ENCODE data around the gene PRKCB.

The PRKCB gene

DNA sequence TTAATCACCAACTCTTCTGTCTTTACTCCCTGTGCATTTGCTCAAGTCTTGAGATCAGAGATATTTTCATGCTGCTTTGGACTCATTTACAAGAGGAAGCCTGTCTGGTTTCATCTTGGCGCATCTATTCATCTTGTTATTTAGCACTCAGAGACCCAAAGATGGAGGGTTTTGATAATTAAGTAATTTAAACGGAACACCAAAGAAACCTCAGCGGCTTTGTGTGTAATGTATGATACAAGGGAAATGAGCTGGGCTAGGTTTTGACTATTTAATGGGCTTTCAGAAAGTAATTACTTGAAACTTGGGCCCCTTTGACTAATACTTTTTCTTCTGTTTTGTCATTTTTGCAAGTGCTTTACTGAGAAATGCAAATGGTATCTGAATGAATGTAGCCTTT lies 354.2 kb downstream of the PRKCB start:
- H3K4me3 ChIP-seq (ENCODE audit: insufficient read depth, low read length, poor library complexity, severe bottlenecking) = no peak overlapping the region
- no peaks in the 10 kb centered on the region for H3K79me2 ChIP-seq (ENCODE audit: insufficient read depth, low read length)
- no peaks in the 10 kb centered on the region for H3F3A ChIP-seq (ENCODE audit: insufficient read depth)
- no peaks in the 10 kb centered on the region for H3K27me3 ChIP-seq (ENCODE audit: low read length)
- H3K27ac ChIP-seq (ENCODE audit: low read depth, low read length) = no peak overlapping the region
- no peak overlapping the region for H2AFZ ChIP-seq (ENCODE audit: low read depth, low read length, severe bottlenecking)
- H3K4me2 ChIP-seq (ENCODE audit: low read depth, low read length, poor library complexity, severe bottlenecking) = no peak overlapping the region
- no peaks in the 10 kb centered on the region for H3K36me3 ChIP-seq (ENCODE audit: low read length)
- TF ChIP-seq, protein P1, sequence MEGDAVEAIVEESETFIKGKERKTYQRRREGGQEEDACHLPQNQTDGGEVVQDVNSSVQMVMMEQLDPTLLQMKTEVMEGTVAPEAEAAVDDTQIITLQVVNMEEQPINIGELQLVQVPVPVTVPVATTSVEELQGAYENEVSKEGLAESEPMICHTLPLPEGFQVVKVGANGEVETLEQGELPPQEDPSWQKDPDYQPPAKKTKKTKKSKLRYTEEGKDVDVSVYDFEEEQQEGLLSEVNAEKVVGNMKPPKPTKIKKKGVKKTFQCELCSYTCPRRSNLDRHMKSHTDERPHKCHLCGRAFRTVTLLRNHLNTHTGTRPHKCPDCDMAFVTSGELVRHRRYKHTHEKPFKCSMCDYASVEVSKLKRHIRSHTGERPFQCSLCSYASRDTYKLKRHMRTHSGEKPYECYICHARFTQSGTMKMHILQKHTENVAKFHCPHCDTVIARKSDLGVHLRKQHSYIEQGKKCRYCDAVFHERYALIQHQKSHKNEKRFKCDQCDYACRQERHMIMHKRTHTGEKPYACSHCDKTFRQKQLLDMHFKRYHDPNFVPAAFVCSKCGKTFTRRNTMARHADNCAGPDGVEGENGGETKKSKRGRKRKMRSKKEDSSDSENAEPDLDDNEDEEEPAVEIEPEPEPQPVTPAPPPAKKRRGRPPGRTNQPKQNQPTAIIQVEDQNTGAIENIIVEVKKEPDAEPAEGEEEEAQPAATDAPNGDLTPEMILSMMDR (IDR thresholded peaks at IDR 0.05; ENCODE audit: insufficient read depth, low read length, poor library complexity, severe bottlenecking) = no peak
- TF ChIP-seq EZH2phosphoT487 (conservative IDR thresholded peaks at IDR 0.05; ENCODE audit: low read length) = no peak
- H3K9me3 ChIP-seq (ENCODE audit: insufficient read depth, low read length) = no peaks in the 10 kb centered on the region
- no peak overlapping the region for H3K9ac ChIP-seq (ENCODE audit: low read length)
- no peaks in the 10 kb centered on the region for H3K9me2 ChIP-seq (replicated peaks; ENCODE audit: insufficient read depth, low read length)
- H4K20me1 ChIP-seq (ENCODE audit: low read depth, low read length) = no peaks in the 10 kb centered on the region

DNA sequence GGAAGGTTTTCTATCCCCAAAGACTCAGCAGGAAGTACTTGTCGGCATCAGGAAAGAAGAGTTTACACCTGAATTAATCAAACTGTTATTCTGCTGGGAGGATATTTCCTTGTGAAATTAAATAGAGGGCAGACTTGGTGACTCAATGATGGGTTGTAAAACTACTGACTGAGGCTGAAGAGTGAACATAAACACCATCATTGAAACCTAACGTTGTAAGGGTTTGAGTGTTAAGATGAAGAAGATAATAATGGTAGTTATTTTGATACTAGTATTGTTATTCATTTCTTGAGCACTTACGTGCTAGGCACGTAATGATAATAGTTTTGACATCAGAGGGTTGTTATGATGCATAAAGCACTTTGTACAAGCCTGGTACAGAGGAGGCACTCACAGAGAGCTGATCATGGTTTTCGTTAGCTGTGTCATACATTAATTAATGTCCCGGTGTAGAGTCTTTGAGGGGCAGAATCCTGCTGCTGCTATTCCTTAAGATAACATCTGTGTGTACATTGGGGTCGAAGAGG lies 356.2 kb downstream of the PRKCB start:
- no peak overlapping the region for H3K27ac ChIP-seq (ENCODE audit: low read depth, low read length)
- no peaks in the 10 kb centered on the region for H3K9me3 ChIP-seq (ENCODE audit: insufficient read depth, low read length)
- H3K4me3 ChIP-seq (ENCODE audit: insufficient read depth, low read length, poor library complexity, severe bottlenecking) = no peak overlapping the region
- H3K9me2 ChIP-seq (replicated peaks; ENCODE audit: insufficient read depth, low read length) = no peaks in the 10 kb centered on the region
- H3K9ac ChIP-seq (ENCODE audit: low read length) = no peak overlapping the region
- no peaks in the 10 kb centered on the region for H3F3A ChIP-seq (ENCODE audit: insufficient read depth)
- H3K79me2 ChIP-seq (ENCODE audit: insufficient read depth, low read length) = no peaks in the 10 kb centered on the region
- H3K36me3 ChIP-seq (ENCODE audit: low read length) = no peaks in the 10 kb centered on the region
- H2AFZ ChIP-seq (ENCODE audit: low read depth, low read length, severe bottlenecking) = no peak overlapping the region
- H4K20me1 ChIP-seq (ENCODE audit: low read depth, low read length) = no peaks in the 10 kb centered on the region
- H3K4me2 ChIP-seq (ENCODE audit: low read depth, low read length, poor library complexity, severe bottlenecking) = no peak overlapping the region
- H3K27me3 ChIP-seq (ENCODE audit: low read length) = no peaks in the 10 kb centered on the region
- TF ChIP-seq, protein P1 (IDR thresholded peaks at IDR 0.05; ENCODE audit: insufficient read depth, low read length, poor library complexity, severe bottlenecking) = no peak
- no peak for TF ChIP-seq EZH2phosphoT487 (conservative IDR thresholded peaks at IDR 0.05; ENCODE audit: low read length)

DNA sequence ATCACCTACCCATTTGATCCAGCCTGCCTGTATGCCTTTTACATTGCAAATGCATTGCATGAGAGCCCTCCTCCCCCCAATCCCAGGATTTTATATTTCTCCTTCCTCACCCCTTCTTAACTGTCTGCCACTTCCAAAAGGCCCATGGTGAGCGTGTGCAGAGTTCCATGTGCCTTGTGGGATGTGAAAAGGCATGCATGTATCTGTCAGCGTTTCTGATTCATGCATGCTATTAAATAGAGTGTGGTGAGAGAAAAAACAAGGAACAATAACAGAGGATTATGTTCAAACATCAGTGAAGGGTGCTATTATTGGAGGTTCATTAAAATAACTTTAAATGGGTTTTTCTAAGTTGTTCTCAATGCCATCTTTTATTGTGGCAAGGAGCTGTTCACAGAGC lies 359.4 kb downstream of the PRKCB start:
- Histone ChIP-seq H4K20me1 (ENCODE audit: low read depth, low read length) (no peaks in the 10 kb centered on the region), H3K27ac (ENCODE audit: low read depth, low read length) (no peak overlapping the region), H3K36me3 (ENCODE audit: low read length) (no peaks in the 10 kb centered on the region), H3K9ac (ENCODE audit: low read length) (no peak overlapping the region), H3K79me2 (ENCODE audit: insufficient read depth, low read length) (no peaks in the 10 kb centered on the region), H3K27me3 (ENCODE audit: low read length) (no peaks in the 10 kb centered on the region), H3K4me3 (ENCODE audit: insufficient read depth, low read length, poor library complexity, severe bottlenecking) (no peak overlapping the region), H3K9me3 (ENCODE audit: insufficient read depth, low read length) (no peaks in the 10 kb centered on the region), H3K9me2 (replicated peaks; ENCODE audit: insufficient read depth, low read length) (no peaks in the 10 kb centered on the region), H3F3A (ENCODE audit: insufficient read depth) (no peaks in the 10 kb centered on the region), H2AFZ (ENCODE audit: low read depth, low read length, severe bottlenecking) (no peak overlapping the region), H3K4me2 (ENCODE audit: low read depth, low read length, poor library complexity, severe bottlenecking) (no peak overlapping the region)
- TF ChIP-seq, protein P1 (IDR thresholded peaks at IDR 0.05; ENCODE audit: insufficient read depth, low read length, poor library complexity, severe bottlenecking) = no peak
- no peak for TF ChIP-seq EZH2phosphoT487 (conservative IDR thresholded peaks at IDR 0.05; ENCODE audit: low read length)

Data from SU-DHL-6 (cell line).